ENCODE data around the gene GABARAPL2. TPM values are rescaled to one million over a fixed set of nuclear protein-coding genes. Genes with fewer than 3 reads are reported as not detected.
A peak's percentile ranks its signal among the peaks of the same experiment; 100 is the strongest.

GABARAPL2 gene
- total RNA-seq, 3 donors from 2014 or later (not counting 1 experiment from before 2014, with no cell fraction given), result 66.2 to 74.0 (median 71.3) TPM

DNA sequence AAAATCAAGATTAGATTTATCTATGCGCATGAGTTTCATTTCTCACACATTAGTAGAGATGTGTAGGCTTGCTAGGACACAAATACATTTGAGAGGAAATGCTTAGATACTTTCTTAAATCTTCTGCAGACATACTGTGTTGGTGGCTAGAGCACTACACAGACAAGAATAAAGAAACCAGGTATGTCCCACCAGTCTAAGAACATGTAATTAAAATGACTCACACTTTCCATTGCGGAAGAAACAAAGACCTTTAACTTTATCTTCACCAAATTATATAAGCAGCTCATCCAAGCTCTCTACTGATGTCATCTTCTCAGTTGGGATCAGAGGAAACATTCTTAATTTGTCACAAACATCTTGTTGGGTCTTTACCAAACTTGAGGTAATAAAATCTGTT, 12.5 kb downstream of the GABARAPL2 start:
- TF ChIP-seq, protein P1, sequence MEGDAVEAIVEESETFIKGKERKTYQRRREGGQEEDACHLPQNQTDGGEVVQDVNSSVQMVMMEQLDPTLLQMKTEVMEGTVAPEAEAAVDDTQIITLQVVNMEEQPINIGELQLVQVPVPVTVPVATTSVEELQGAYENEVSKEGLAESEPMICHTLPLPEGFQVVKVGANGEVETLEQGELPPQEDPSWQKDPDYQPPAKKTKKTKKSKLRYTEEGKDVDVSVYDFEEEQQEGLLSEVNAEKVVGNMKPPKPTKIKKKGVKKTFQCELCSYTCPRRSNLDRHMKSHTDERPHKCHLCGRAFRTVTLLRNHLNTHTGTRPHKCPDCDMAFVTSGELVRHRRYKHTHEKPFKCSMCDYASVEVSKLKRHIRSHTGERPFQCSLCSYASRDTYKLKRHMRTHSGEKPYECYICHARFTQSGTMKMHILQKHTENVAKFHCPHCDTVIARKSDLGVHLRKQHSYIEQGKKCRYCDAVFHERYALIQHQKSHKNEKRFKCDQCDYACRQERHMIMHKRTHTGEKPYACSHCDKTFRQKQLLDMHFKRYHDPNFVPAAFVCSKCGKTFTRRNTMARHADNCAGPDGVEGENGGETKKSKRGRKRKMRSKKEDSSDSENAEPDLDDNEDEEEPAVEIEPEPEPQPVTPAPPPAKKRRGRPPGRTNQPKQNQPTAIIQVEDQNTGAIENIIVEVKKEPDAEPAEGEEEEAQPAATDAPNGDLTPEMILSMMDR (IDR thresholded peaks at IDR 0.05), result no peak
- H3K4me1 Mint-ChIP-seq, result peaks cover 4 to 21% of the 10 kb centered on the region in 2 donors
- no peaks in the 10 kb centered on the region for H3K9me3 Mint-ChIP-seq
- no peak overlapping the region for H3K4me3 Mint-ChIP-seq
- H3K36me3 Mint-ChIP-seq, result no peaks in the 10 kb centered on the region
- H3K36me3 ChIP-seq (ENCODE audit: control insufficient read depth, insufficient read depth, low read length), result peaks cover 49% of the 10 kb centered on the region
- intact Hi-C loops (cut with micrococcal nuclease), result no loop called here
- ATAC-seq (no peak), DNase-seq (no peak)
- H3K9me3 ChIP-seq (ENCODE audit: control insufficient read depth, insufficient read depth, low read length), result no peaks in the 10 kb centered on the region
- H3K4me1 ChIP-seq (ENCODE audit: control insufficient read depth, insufficient read depth, low read length), result no peaks in the 10 kb centered on the region
- WGBS (ENCODE audit: insufficient coverage), result 83% methylated on average over 1 of the region's 2 CpGs
- no peak overlapping the region for H3K27ac ChIP-seq (ENCODE audit: low read length)
- H3K4me3 ChIP-seq (ENCODE audit: low read length), result no peak overlapping the region
- no peaks in the 10 kb centered on the region for H3K27me3 Mint-ChIP-seq (ENCODE audit: low read depth in 2 of 2)
- H3K27ac Mint-ChIP-seq, result peak overlapping the region in 1 of 2 donors; percentile 27
- H3K27me3 ChIP-seq (ENCODE audit: control insufficient read depth, insufficient read depth, low read length), result no peaks in the 10 kb centered on the region

GRCh38 chr16:75579281-75579834, 13.2 kb downstream of the GABARAPL2 start:
- TF ChIP-seq, protein P1 (IDR thresholded peaks at IDR 0.05), result no peak
- H3K27ac ChIP-seq (ENCODE audit: low read length), result no peak overlapping the region
- no peaks in the 10 kb centered on the region for H3K4me1 ChIP-seq (ENCODE audit: control insufficient read depth, insufficient read depth, low read length)
- WGBS (ENCODE audit: insufficient coverage), result 40% methylated on average over 7 of the region's 7 CpGs
- H3K9me3 ChIP-seq (ENCODE audit: control insufficient read depth, insufficient read depth, low read length), result no peaks in the 10 kb centered on the region
- no peaks in the 10 kb centered on the region for H3K36me3 Mint-ChIP-seq
- DNase-seq (no peak), ATAC-seq (no peak)
- H3K27ac Mint-ChIP-seq, result peak overlapping the region in 1 of 2 donors; percentile 27
- H3K27me3 Mint-ChIP-seq (ENCODE audit: low read depth in 2 of 2), result no peaks in the 10 kb centered on the region
- no peaks in the 10 kb centered on the region for H3K9me3 Mint-ChIP-seq
- no peak overlapping the region for H3K4me3 Mint-ChIP-seq
- H3K27me3 ChIP-seq (ENCODE audit: control insufficient read depth, insufficient read depth, low read length), result no peaks in the 10 kb centered on the region
- H3K36me3 ChIP-seq (ENCODE audit: control insufficient read depth, insufficient read depth, low read length), result peaks cover 43% of the 10 kb centered on the region
- H3K4me1 Mint-ChIP-seq, result peaks cover 2 to 17% of the 10 kb centered on the region in 2 donors
- intact Hi-C loops (cut with micrococcal nuclease), result no loop called here
- no peak overlapping the region for H3K4me3 ChIP-seq (ENCODE audit: low read length)

DNA sequence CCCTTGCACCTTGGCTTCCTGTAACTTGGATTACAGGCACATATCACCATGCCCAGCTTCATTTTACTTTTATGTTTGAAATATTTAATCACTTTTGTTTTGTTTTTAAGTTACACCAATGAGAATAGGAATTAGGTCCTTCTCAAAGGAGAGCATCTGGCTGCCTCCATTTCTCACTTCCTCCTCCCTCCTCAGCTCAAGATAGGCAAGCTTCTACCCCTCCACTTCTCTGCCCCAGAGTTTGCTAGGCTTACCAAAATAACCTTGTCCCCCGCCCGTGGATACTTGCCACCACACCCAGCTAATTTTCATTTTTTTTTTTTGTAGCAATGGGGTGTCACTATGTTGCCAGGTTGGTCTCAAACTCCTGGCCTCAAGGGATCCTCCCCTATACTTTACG, 17.9 kb downstream of the GABARAPL2 start:
- 58% methylated on average over 3 of the region's 3 CpGs for WGBS (ENCODE audit: insufficient coverage)
- no peak for DNase-seq

More for the DNA sequence above, 17.9 kb downstream of the GABARAPL2 start:
- no peaks in the 10 kb centered on the region for H3K9me3 ChIP-seq (ENCODE audit: control insufficient read depth, insufficient read depth, low read length)
- intact Hi-C loops (cut with micrococcal nuclease), result no loop called here
- no peak overlapping the region for H3K27ac ChIP-seq (ENCODE audit: low read length)
- peaks cover 5% of the 10 kb centered on the region for H3K36me3 ChIP-seq (ENCODE audit: control insufficient read depth, insufficient read depth, low read length)
- H3K9me3 Mint-ChIP-seq, result no peaks in the 10 kb centered on the region
- ATAC-seq, result no peak
- TF ChIP-seq, protein P1 (IDR thresholded peaks at IDR 0.05), result no peak
- no peaks in the 10 kb centered on the region for H3K4me1 ChIP-seq (ENCODE audit: control insufficient read depth, insufficient read depth, low read length)
- no peaks in the 10 kb centered on the region for H3K27me3 ChIP-seq (ENCODE audit: control insufficient read depth, insufficient read depth, low read length)
- peak overlapping the region in 1 of 2 donors; percentile 11 for H3K27ac Mint-ChIP-seq
- H3K36me3 Mint-ChIP-seq, result no peaks in the 10 kb centered on the region
- no peak overlapping the region for H3K4me3 ChIP-seq (ENCODE audit: low read length)
- no peaks in the 10 kb centered on the region for H3K27me3 Mint-ChIP-seq (ENCODE audit: low read depth in 2 of 2)
- peaks cover 4 to 10% of the 10 kb centered on the region in 2 donors for H3K4me1 Mint-ChIP-seq
- no peak overlapping the region for H3K4me3 Mint-ChIP-seq
